ENCODE data around the gene CYBA.

Gene CYBA

GRCh38 chr16:88650749-88651275, at the start of gene CYBA:
Gene CYBA (minus strand): TSS chr16:88651053. CDS start chr16:88651013, 40 bp downstream.
- peak; percentile 92 for DNase-seq

DNA sequence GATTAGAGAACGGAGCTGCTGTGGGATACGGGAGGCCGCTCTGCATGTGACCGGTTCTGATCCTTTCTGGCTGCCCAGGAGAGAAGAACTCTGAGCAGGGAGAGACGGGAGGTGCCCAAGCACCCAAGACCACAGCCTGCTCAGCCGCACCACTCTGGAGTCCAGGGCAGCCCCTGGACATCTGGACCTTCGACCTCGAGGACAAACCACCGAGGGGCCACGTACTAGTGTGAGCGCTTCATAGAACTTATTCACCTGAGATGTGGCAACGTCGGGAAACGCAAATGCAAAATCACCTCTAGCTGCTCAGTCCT, 49.4 kb upstream of the CYBA start:
- DNase-seq: no peak

GRCh38 chr16:88699180-88699579, 48.3 kb upstream of the CYBA start:
- no peak for DNase-seq

DNA sequence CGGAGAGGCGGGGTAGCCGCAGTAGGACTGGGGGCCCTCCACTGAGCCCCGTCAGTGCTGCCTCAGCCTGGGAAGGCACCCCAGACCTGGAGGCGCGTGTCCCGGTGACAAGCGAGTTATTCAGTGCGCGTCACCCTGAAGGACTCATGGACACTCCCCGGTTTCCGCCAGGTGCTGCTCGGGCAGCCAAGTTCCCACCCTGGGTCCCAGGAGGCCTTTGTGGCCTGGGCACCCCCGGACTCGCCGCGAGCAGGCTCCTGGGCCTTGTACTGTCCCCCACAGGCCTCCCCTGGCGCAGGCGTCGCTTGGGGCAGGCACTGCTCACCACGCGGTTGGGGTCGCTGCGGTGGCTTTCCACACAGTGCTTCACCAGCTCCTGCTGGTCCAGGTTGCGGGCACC, 47.8 kb upstream of the CYBA start:
- no peak for DNase-seq

DNA sequence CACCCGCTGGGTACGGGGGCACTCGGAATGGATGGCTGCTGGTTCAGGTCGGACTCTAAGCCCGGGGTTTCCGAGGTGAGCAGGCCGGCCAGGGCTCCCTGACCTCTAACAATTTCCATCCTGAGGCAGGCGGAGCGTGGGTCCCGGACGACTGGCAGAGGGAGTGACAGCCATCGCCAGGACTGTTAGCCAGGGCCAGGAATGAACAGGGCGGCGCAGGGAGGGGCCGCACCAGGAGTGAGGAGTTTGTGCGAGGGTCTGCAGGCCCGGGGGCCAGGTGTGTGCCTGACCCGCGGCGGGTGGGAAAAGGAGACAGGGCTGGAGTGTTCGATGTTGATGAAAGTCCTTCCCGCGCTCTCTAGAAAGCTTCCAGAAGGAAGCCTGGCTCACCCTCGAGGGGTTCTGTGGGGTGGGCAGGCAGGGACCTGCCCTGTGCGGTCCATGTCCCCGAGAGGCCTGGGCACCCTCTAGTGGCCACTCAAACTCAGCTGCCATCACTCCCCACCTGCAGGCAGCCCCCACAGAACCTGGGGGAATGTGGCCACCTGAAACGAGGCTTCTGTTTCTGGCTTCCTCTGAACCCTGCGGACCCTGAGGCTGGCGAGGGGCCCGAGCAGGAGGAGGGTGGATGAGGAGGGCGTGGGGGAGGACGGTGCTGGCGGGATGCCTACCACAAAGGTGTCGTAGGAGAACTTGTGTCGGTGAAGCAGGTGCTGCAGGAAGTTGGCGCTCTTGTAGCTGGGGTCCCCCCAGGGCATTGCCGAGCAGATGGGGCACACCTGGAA, 47.2 kb upstream of the CYBA start:
- DNase-seq: no peak

DNA sequence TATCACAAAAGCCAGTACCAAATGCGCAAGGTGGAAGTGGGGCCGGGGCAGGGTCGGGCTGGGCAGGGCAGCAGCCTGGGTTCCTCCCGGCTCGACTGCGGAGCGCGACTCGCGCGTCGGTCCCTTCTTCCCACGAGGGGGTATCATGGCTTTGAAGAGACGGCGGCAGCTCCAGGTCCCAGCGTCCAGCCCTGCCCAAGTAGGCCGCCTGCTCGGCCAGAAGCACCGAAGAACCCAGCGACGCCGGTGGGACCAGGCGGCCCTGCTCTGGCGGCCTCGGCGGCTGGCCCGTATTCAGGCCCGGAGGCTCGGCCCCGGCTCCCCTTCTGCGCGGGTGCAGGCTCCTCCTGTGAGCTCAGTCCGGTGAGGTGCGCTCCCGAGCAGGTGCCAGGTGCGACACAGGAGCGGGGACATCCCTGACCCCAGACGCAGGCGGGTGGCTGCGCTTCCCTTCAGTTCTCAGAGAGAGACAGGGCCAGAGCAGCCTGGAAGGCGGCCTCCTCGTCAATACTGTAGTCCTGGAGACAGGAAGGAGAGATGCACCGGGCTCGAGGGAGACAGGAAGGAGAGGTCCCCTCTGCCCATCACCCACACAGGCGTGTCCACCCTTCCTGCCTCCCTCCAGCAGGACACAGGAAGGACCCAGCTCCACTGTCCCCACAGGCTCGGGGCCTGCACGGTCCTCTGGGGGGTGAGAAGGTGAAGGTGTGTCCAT, 46.4 kb upstream of the CYBA start:
- no peak for DNase-seq

GRCh38 chr16:88696441-88696840, 45.6 kb upstream of the CYBA start:
- no peak for DNase-seq

DNA sequence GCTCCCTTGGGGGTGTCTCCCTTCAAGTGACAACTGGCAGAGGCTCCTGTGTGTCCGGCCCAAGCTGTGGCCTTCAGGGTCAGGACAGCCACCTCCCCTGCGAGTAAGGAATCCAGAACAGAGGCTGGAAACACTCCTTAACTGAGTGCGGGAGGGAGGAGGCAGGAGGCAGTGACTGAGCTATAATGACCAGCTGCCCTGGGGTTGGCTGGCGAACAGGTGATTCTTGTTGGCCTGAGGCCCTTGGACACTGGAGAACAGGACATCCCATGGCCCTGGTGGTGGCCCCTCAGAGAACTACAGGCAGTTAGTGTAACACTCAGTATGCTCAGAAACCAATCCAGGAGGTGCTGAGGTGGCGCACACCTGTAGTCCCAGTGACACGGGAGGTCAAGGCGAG, 44.9 kb upstream of the CYBA start:
- no peak for DNase-seq

GRCh38 chr16:88695218-88695617, 44.4 kb upstream of the CYBA start:
- no peak for DNase-seq

DNA sequence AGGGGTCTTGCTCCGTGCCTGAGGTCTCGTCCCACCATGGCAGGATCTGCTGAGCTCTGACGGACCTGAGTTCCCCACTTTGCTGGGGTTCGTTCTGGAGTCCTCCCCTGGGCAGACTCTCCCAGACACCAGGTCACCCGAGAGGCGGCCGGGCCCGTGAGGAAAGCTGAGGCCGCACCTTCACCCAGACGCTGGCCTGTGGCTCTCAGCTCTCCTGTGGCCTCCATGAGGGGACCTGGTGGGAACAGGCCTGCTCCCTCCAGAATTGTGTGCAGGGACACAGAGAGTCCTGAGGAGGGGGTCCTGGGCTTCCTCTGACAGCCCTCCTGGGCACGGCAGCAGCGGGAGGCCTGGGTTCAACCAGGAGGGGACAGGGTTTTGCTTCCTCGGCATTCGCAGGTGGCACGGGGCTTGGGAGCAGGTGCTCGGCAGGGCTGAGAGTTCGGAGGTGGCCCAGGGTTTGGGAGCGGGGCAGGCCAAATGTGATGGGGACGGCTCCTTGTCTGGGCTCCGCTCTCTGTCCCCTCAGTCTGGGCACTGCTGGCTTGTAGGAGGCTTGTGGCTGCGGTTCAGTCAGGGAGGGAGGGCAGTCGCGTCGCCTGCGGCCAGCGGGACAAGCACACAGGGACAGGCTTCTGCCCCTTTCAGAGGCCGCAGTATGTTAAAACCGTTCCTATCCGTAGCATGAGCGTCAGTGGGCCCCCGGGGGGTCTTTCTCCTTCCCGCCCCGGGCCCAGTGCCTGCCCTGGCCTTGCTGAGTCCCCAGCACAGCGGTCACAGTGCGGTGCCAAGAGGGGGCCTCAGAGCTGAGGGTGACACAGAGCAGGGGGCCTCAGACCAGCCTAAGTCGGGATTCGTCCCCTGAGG, 43.6 kb upstream of the CYBA start:
- DNase-seq: no peak

DNA sequence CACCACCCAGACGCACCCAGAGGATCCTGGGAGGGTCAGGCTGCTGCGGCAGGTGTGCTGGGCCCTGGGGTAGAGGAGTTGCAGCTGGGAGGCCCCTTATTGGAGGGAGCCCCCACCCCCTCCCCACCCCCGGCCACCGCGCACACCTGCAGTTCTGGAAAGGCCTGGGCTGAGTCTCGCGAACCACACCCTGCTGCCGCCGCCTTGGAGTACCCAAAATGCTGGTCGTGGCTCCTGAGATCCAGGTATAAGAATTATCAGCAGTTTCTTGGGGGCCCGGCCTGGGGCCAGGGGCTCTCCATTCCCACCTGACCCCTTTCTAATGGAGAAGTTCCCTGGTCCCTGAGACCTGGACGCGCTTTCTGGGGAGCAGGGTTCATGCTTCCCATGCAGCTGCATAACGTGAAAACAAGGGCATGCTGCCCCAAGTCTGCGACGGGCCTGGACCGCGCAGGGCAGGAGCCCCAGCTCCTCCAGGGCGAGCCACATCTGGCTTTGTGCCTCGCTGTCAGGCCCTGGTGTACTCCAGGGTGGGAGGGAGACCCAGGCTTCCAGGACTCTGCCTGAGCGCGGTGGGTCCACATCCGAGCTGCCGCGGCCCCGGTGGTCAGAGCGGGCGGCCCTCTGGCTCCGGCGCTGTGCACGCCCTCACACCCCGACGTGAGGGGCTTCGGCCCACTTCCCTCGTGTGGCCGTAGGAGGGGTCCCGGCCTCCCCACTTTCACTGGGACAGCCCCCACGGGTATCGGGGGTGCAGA, 42.7 kb upstream of the CYBA start:
- DNase-seq: no peak

DNA sequence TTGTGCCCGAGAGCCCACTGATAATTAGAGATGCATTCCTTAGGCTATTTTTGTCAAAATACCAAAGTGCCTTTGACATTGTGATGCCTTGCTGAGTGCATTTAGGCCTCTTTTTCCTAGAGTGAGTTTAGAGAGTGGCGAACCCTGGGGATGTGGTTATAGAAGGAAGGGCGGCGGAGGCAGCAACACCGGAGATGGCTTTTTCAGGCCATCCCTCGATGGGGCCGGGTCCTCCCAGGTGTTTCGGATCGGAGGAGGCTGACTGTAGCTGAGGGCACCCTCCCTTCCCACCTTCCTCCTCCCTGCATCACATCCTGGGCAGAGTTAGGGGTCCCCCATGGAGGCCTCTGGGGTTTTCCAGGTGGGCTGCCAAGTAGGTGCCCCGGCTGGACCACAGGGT, 42.0 kb upstream of the CYBA start:
- no peak for DNase-seq

DNA sequence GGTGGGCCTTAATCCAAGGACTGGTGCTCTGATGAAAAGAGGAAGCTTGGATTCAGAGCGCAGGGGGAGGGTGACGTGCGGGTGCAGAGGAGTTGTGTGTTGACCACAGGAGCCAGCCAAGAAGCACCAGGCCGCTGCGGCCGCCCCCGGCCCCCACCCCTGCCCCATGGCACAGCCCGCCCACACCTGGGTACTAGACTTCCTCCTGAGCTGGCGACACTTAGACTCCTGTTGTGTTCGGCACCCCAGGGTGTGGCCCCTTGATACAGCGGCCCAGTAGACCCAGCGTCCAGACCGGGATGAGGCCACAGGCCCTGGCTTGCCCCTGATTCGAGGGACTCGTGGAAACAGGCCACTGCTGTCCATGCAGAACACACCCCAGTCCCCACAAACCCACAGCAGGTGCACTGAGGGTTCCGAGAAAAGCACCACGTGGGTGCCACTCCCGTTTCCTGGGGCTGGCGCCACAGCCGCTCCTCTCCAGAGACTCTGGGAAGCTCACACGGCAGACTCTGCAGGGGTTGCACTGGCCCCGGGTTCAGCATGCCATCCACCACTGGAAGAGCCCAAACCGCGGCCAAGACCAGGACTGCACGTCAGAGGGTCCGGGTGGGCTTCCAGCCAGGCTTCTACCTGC, 41.2 kb upstream of the CYBA start:
- peak; percentile 49 for DNase-seq

DNA sequence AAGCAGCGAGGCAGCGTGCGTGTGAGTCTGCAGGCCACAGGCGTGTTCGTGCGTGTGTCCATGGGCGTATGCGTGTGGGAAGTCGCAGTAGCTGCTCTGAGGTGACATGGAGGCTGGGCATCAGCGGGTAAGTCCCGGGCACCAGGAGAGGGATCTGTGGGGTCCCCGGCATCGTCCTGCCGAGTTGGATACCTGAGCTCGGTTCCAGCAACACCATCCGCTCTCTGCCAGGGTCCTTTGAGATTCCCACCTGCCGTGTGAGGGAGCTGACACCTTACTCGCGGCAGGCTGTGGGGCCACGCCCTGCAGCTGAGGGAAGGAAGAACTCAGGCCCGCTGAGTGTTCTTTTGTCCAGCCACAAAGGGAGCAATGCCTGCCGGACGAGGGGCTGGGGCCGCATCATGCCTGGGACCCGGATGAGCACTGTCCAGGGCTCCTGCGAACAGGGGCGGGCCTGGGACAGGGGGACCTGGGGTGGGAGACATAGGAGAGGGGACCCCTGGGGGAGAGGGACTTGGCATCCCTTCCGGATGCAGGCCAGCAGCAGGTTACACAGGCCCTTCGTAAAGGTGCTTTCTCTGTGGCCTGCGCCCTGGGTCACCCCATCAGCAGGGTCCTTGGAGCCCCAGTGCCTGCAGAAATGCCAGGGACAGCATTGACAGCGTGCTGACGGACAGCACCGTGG, 40.4 kb upstream of the CYBA start:
- no peak for DNase-seq

- no peak for DNase-seq
Observed at GRCh38 chr16:88690341-88691128, 39.7 kb upstream of the CYBA start.

- no peak for DNase-seq
Observed at GRCh38 chr16:88688013-88688778, 37.3 kb upstream of the CYBA start.

DNA sequence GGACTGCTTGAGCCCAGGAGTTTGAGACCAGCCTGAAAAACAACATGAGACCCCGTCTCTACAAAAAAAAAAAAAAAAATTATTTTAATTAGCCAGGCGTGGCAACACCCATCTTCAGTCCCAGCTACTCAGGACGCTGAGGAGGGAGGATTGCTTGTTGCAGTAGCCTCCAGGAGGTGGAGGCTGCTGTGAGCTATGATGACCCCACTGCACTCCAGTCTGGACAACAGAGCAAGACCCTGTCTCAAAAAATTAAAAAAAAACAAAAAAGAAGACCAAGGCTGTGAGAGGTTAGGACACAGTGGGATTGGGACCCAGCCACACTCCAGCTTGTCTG, 36.8 kb upstream of the CYBA start:
- no peak for DNase-seq

DNA sequence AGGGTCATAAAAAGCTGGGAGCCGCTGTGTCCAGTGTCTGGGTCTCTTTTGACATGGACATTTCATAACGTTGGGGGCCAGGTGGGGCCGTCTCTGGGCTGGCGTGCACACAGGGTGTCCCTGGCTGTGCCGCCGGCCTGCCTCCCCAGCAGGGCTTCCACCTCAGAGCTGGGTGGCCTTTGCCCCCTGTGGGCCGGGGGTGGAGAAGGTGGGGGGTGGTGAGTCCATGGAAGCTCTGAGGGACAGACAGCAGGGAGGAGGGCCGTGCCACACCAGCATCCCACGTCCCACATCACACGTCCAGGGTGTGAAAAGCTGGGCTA, 36.4 kb upstream of the CYBA start:
- DNase-seq: no peak

DNA sequence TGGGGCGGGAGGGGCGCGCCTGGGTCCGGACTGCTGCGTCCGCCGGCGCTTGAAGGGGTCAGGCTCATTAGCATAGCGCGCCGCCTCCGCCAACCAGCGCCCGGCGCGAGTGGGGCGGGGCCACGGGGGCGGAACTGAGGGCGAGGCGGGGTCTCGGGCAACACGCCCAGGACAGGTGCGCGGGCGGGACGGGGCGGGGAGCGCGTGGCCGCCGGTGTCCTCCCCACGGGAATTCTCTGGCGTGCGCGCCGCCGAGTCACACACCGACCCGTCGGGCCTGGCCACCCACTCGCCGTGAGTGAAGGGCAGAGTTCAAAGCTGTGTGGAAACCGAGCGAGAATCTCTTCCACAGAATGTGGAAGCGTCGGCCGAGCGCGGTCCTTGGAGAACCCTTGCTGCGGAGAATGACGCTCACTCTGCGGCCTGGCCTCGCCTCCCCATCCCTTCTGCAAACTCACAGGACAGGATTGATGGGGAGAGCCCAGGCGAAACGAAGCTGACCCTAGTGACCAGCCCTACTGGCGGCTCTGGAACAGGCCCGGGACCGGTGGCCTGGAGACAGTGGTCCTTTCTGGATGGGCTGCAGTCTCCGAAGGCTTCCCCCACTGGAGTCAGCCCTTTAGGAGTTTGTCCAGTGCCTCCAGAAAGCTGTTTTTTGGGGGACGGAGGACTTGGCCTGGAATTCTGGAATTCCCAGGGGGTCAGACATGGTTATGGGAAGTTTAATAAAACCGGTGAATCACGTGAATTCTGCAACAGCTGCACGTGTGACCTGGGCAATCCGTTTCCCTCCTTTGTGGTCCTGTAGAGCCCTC, 35.8 kb upstream of the CYBA start, which contains the start of gene SNAI3:
TSS of gene SNAI3 (minus strand) at position 69 of the 815 bp plus-strand sequence. CDS start 101 bp downstream, outside the sequence.
- DNase-seq: peak; percentile 91

All from stimulated activated CD4-positive, alpha-beta T cell treated with anti-CD3 and anti-CD28 coated beads, Interleukin-15, amount 100 ng/mL, for 24 hours (primary cell).